Fibroblast of lung (primary cell): ENCODE measurements around the gene RIPOR3. TPM values are rescaled to one million over a fixed set of nuclear protein-coding genes. Genes with fewer than 3 reads are reported as not detected.

ENCODE experiments used
- DNase-seq, 2 donors: peaks; one replicate each; pipeline versions ENCODE4 v3.0.0 to v3.0.0-alpha.2; 2010; ENCODE audit warnings: low read depth in 2 of 2
- H2AFZ ChIP-seq: 2 replicates; pipeline ENCODE4 v1.5.1; 2012; ENCODE audit warnings: low read length, control low read depth, inconsistent platforms
- H3K27ac ChIP-seq: 2 replicates; pipeline ENCODE4 v1.5.1; 2011; ENCODE audit warnings: low read length, control low read depth; ENCODE audit not compliant: insufficient read depth
- H3K27me3 ChIP-seq: 2 replicates; pipeline ENCODE4 v1.5.1; 2011; ENCODE audit warnings: mild to moderate bottlenecking, low read length; ENCODE audit not compliant: control insufficient read depth, insufficient read depth
- H3K36me3 ChIP-seq: 2 replicates; pipeline ENCODE4 v1.5.1; 2011; ENCODE audit warnings: low read length; ENCODE audit not compliant: control insufficient read depth, insufficient read depth
- H3K4me1 ChIP-seq: 2 replicates; pipeline ENCODE4 v1.5.1; 2011; ENCODE audit warnings: low read length; ENCODE audit not compliant: control insufficient read depth, insufficient read depth; ENCODE audit errors: extremely low read depth
- H3K4me2 ChIP-seq: 2 replicates; pipeline ENCODE4 v1.5.1; 2011; ENCODE audit warnings: low read length, control low read depth; ENCODE audit not compliant: insufficient read depth; ENCODE audit errors: extremely low read depth
- H3K4me3 ChIP-seq, 4 experiments: fragments of 200-600 bp in 1 of 4; sonication (generic) in 1 of 4; replicated peaks in 1 of 4; 2 replicates each; pipeline ENCODE4 v1.5.1; 2011 to 2016; ENCODE audit warnings: low read length in 4 of 4, low read depth in 3 of 4, mild to moderate bottlenecking in 3 of 4, control low read depth in 2 of 4, inconsistent platforms in 1 of 4, mixed read lengths in 1 of 4; ENCODE audit not compliant: insufficient read depth in 1 of 4; ENCODE audit errors: control extremely low read depth in 1 of 4
- H3K79me2 ChIP-seq: 2 replicates; pipeline ENCODE4 v1.5.1; 2012; ENCODE audit warnings: mild to moderate bottlenecking, low read length, inconsistent platforms; ENCODE audit not compliant: control insufficient read depth, insufficient read depth
- H3K9ac ChIP-seq: 2 replicates; pipeline ENCODE4 v1.5.1; 2011; ENCODE audit warnings: mild to moderate bottlenecking, low read length, control low read depth; ENCODE audit not compliant: insufficient read depth
- H3K9me3 ChIP-seq: 2 replicates; pipeline ENCODE4 v1.5.1; 2012; ENCODE audit warnings: low read depth, low read length; ENCODE audit not compliant: control insufficient read depth, insufficient read depth
- H4K20me1 ChIP-seq: 2 replicates; pipeline ENCODE4 v1.5.1; 2011; ENCODE audit warnings: low read length; ENCODE audit not compliant: control insufficient read depth, insufficient read depth; ENCODE audit errors: extremely low read depth
- EZH2 ChIP-seq: IDR thresholded peaks from 2 replicates; pipeline ENCODE4 v1.5.1; 2012; ENCODE audit warnings: low read length, control low read depth, mild to moderate bottlenecking; ENCODE audit errors: missing control alignments
- polyA plus RNA-seq, 2 donors: library from polyadenylated mRNA; depleted of rRNA in 1 of 2; stranded (reverse) in 1 of 2; unstranded in 1 of 2; fragments of >200 nt; gene quantifications; 2 replicates each; pipeline ENCODE4 v1.2.1, GENCODE V29; 2011 to 2012; ENCODE audit warnings: missing spikeins in 1 of 2
- total RNA-seq: library from RNA; depleted of rRNA; stranded (reverse); fragments of >200 nt; gene quantifications from 2 replicates; pipeline ENCODE4 v1.2.1, GENCODE V29; 2014
- TF ChIP-seq, protein P1 (sequence below), 2 donors: IDR thresholded peaks in 1 of 2; conservative IDR thresholded peaks in 1 of 2; 1 replicate in 1 of 2; 2 replicates in 1 of 2; pipeline ENCODE4 v1.5.1; 2011 to 2012; ENCODE audit warnings: low read length in 2 of 2, control low read depth in 1 of 2, inconsistent platforms in 1 of 2, low read depth in 1 of 2, mild to moderate bottlenecking in 1 of 2

Gene RIPOR3
- total and polyA plus RNA-seq, 2 donors (not counting 1 experiment from before 2014, with no cell fraction given), result 2.0 to 4.1 TPM

DNA sequence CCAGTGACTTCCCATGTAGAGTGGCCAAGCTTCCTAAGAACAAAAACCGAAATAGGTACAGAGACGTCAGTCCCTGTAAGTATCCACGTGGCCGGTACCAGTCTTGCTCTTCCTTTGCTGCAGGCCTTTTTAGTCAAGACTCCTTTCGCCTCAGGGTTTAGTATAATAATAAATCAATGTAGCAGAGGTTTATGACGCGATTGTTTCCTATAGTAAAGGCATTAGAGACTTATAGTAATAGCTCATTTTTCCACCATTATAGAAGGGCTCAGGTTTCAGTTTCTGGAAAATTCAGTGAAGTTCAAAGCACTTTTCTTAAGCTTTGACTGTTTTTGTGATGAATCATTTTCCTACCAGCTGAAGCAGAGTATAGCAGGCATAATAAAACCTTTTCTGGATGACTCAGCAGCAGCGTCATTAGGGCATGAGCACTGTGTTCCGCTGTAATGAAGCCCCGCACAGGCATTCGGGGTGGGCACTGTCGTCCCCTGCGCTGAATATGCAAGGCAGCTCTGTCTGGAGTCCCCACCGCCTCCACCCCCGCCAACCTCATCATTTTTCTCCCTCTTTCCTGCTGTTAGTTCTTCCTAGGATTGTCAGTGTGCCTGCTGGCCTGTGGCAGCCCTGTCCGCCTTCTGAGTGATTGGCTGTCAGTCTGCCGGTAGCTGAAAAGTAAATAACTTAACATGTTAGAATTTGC, 129.8 kb downstream of the RIPOR3 start:
- DNase-seq, result peak; percentile 96 to 99
- Histone ChIP-seq H3K27me3 (no peaks in the 10 kb centered on the region), H2AFZ (no peak overlapping the region), H3K9ac (peak overlapping the region; percentile 16), H3K36me3 (peaks cover 8% of the 10 kb centered on the region), H3K27ac (peak overlapping the region; percentile 81), H3K4me3 (no peak overlapping the region), H3K4me1 (peaks cover 23% of the 10 kb centered on the region), H3K79me2 (peaks cover 39% of the 10 kb centered on the region), H4K20me1 (no peaks in the 10 kb centered on the region), H3K9me3 (no peaks in the 10 kb centered on the region), H3K4me2 (no peak overlapping the region)
- TF ChIP-seq, protein P1, sequence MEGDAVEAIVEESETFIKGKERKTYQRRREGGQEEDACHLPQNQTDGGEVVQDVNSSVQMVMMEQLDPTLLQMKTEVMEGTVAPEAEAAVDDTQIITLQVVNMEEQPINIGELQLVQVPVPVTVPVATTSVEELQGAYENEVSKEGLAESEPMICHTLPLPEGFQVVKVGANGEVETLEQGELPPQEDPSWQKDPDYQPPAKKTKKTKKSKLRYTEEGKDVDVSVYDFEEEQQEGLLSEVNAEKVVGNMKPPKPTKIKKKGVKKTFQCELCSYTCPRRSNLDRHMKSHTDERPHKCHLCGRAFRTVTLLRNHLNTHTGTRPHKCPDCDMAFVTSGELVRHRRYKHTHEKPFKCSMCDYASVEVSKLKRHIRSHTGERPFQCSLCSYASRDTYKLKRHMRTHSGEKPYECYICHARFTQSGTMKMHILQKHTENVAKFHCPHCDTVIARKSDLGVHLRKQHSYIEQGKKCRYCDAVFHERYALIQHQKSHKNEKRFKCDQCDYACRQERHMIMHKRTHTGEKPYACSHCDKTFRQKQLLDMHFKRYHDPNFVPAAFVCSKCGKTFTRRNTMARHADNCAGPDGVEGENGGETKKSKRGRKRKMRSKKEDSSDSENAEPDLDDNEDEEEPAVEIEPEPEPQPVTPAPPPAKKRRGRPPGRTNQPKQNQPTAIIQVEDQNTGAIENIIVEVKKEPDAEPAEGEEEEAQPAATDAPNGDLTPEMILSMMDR (conservative IDR thresholded peaks at IDR 0.05 in 1 of 2, IDR thresholded peaks at IDR 0.05 in 1 of 2; ENCODE audit: low read depth in 1 of 2, low read length in 2 of 2), result no peak
- TF ChIP-seq EZH2, result no peak

GRCh38 chr20:50560867-50561266, 130.5 kb downstream of the RIPOR3 start:
- Histone ChIP-seq H3K4me2 (no peak overlapping the region), H3K36me3 (peaks cover 8% of the 10 kb centered on the region), H3K9ac (no peak overlapping the region), H3K27ac (peak overlapping the region; percentile 79), H4K20me1 (no peaks in the 10 kb centered on the region), H2AFZ (no peak overlapping the region), H3K27me3 (no peaks in the 10 kb centered on the region), H3K79me2 (peaks cover 36% of the 10 kb centered on the region), H3K4me1 (peaks cover 23% of the 10 kb centered on the region), H3K4me3 (no peak overlapping the region), H3K9me3 (no peaks in the 10 kb centered on the region)
- DNase-seq, result no peak
- no peak for TF ChIP-seq EZH2
- TF ChIP-seq, protein P1 (conservative IDR thresholded peaks at IDR 0.05 in 1 of 2, IDR thresholded peaks at IDR 0.05 in 1 of 2; ENCODE audit: low read depth in 1 of 2, low read length in 2 of 2), result no peak

- no peak overlapping the region for H3K9ac ChIP-seq
- no peak overlapping the region for H2AFZ ChIP-seq
- H4K20me1 ChIP-seq, result no peaks in the 10 kb centered on the region
- peak overlapping the region; percentile 79 for H3K27ac ChIP-seq
- peaks cover 35% of the 10 kb centered on the region for H3K79me2 ChIP-seq
- peaks cover 6% of the 10 kb centered on the region for H3K36me3 ChIP-seq
- no peak overlapping the region for H3K4me3 ChIP-seq
- H3K9me3 ChIP-seq, result no peaks in the 10 kb centered on the region
- peaks cover 23% of the 10 kb centered on the region for H3K4me1 ChIP-seq
- peak overlapping the region; percentile 27 for H3K4me2 ChIP-seq
- DNase-seq, result peak in 1 of 2 donors; percentile 42
- H3K27me3 ChIP-seq, result no peaks in the 10 kb centered on the region
- TF ChIP-seq EZH2, result no peak
- TF ChIP-seq, protein P1 (conservative IDR thresholded peaks at IDR 0.05 in 1 of 2, IDR thresholded peaks at IDR 0.05 in 1 of 2; ENCODE audit: low read depth in 1 of 2, low read length in 2 of 2), result no peak
These were observed 131.3 kb downstream of the RIPOR3 start for GRCh38 chr20:50559856-50560638.
